Dermis lymphatic vessel endothelial cell (primary cell): ENCODE data around the gene ZFYVE16. TPM values are rescaled to one million over a fixed set of nuclear protein-coding genes. Genes with fewer than 3 reads are reported as not detected.

Experiments
- total RNA-seq: library from RNA; depleted of rRNA; stranded (reverse); fragments of >200 nt; gene quantifications from 2 replicates; pipeline ENCODE4 v1.2.1, GENCODE V29; 2014

The ZFYVE16 gene
- total RNA-seq, result 42.5 and 51.1 TPM in 2 replicates

GRCh38 chr5:80407735-80408483 is at the start of gene ZFYVE16:
TSS of gene ZFYVE16 (plus strand) at chr5:80408064. CDS start at chr5:80434148, 26,084 bp downstream.

GRCh38 chr5:80487829-80488721 is 80.2 kb downstream of the ZFYVE16 start, which contains the start of gene FAM151B:
TSS of gene FAM151B (plus strand) at chr5:80488100. CDS start at chr5:80488124, 24 bp downstream.

Other genes starting within 250 kb of the ZFYVE16 start
- 21.0 and 38.3 TPM in 2 replicates for gene SERINC5, start 152.0 kb upstream of the ZFYVE16 start, total RNA-seq
- gene SPZ1, start 88.1 kb upstream of the ZFYVE16 start, total RNA-seq, result not detected in 2 replicates
- gene FAM151B, start 80.0 kb downstream of the ZFYVE16 start, total RNA-seq, result 2.2 and 2.6 TPM in 2 replicates
- under 0.01 TPM in 1 of 2 replicates, not detected in the other for gene ANKRD34B, start 162.2 kb downstream of the ZFYVE16 start, total RNA-seq
- gene MSH3, start 246.6 kb downstream of the ZFYVE16 start, total RNA-seq, result 6.6 and 7.4 TPM in 2 replicates
- 7.7 and 10.4 TPM in 2 replicates for gene DHFR, start 246.9 kb downstream of the ZFYVE16 start, total RNA-seq